Measurements from ENCODE around the gene PAPPA.

Gene PAPPA

GRCh38 chr9:116365056-116365471 is 211.5 kb downstream of the PAPPA start:
- no peak for TF ChIP-seq CTCF (conservative IDR thresholded peaks at IDR 0.05; ENCODE audit: low read length)
- TF ChIP-seq EZH2phosphoT487 (IDR thresholded peaks at IDR 0.05; ENCODE audit: borderline replicate concordance) = no peak
- Histone ChIP-seq H3K4me1 (ENCODE audit: insufficient read depth, low read length, poor library complexity, severe bottlenecking) (no peaks in the 10 kb centered on the region), H3K4me3 (ENCODE audit: low read length, poor library complexity, severe bottlenecking) (no peak overlapping the region)

GRCh38 chr9:116366241-116366640 is 212.7 kb downstream of the PAPPA start:
- H3K9ac ChIP-seq (ENCODE audit: low read depth, low read length, poor library complexity, severe bottlenecking) = no peak overlapping the region
- no peak overlapping the region for H3K4me2 ChIP-seq (ENCODE audit: low read depth, low read length, poor library complexity, severe bottlenecking)
- no peaks in the 10 kb centered on the region for H3K9me2 ChIP-seq (replicated peaks; ENCODE audit: low read depth, low read length)
- H3K79me2 ChIP-seq (ENCODE audit: insufficient read depth, low read length) = no peaks in the 10 kb centered on the region
- no peak for TF ChIP-seq EZH2phosphoT487 (IDR thresholded peaks at IDR 0.05; ENCODE audit: borderline replicate concordance)
- no peak for TF ChIP-seq CTCF (conservative IDR thresholded peaks at IDR 0.05; ENCODE audit: low read length)
- H2AFZ ChIP-seq (ENCODE audit: low read length) = no peak overlapping the region
- peaks cover 5% of the 10 kb centered on the region; the same call in 1 of the 2 replicates for H3K9me3 ChIP-seq (ENCODE audit: insufficient read depth, low read depth, low read length)
- H3K27me3 ChIP-seq (ENCODE audit: insufficient read depth, low read length, poor library complexity, severe bottlenecking) = no peaks in the 10 kb centered on the region
- H3K4me3 ChIP-seq (ENCODE audit: low read length, poor library complexity, severe bottlenecking) = no peak overlapping the region
- H3K36me3 ChIP-seq (ENCODE audit: insufficient read depth, low read length) = no peaks in the 10 kb centered on the region
- no peaks in the 10 kb centered on the region for H4K20me1 ChIP-seq (ENCODE audit: insufficient read depth, low read length, poor library complexity, severe bottlenecking)
- H3F3A ChIP-seq (ENCODE audit: low read depth) = no peaks in the 10 kb centered on the region
- H3K4me1 ChIP-seq (ENCODE audit: insufficient read depth, low read length, poor library complexity, severe bottlenecking) = no peaks in the 10 kb centered on the region

More at GRCh38 chr9:116365056-116365471, 211.5 kb downstream of the PAPPA start:
- Histone ChIP-seq H3K4me2 (ENCODE audit: low read depth, low read length, poor library complexity, severe bottlenecking) (no peak overlapping the region), H3K9me2 (replicated peaks; ENCODE audit: low read depth, low read length) (no peaks in the 10 kb centered on the region), H3K79me2 (ENCODE audit: insufficient read depth, low read length) (no peaks in the 10 kb centered on the region), H3K9ac (ENCODE audit: low read depth, low read length, poor library complexity, severe bottlenecking) (no peak overlapping the region), H4K20me1 (ENCODE audit: insufficient read depth, low read length, poor library complexity, severe bottlenecking) (no peaks in the 10 kb centered on the region), H3K27me3 (ENCODE audit: insufficient read depth, low read length, poor library complexity, severe bottlenecking) (no peaks in the 10 kb centered on the region), H2AFZ (ENCODE audit: low read length) (no peak overlapping the region), H3K36me3 (ENCODE audit: insufficient read depth, low read length) (no peaks in the 10 kb centered on the region), H3F3A (ENCODE audit: low read depth) (no peaks in the 10 kb centered on the region), H3K9me3 (ENCODE audit: insufficient read depth, low read depth, low read length) (peaks cover 5% of the 10 kb centered on the region; the same call in 1 of the 2 replicates)

- H3K27me3 ChIP-seq (ENCODE audit: insufficient read depth, low read length, poor library complexity, severe bottlenecking) = no peaks in the 10 kb centered on the region
- H3K9ac ChIP-seq (ENCODE audit: low read depth, low read length, poor library complexity, severe bottlenecking) = no peak overlapping the region
- no peaks in the 10 kb centered on the region for H3K9me2 ChIP-seq (replicated peaks; ENCODE audit: low read depth, low read length)
- no peak overlapping the region for H3K4me2 ChIP-seq (ENCODE audit: low read depth, low read length, poor library complexity, severe bottlenecking)
- H3F3A ChIP-seq (ENCODE audit: low read depth) = no peaks in the 10 kb centered on the region
- H4K20me1 ChIP-seq (ENCODE audit: insufficient read depth, low read length, poor library complexity, severe bottlenecking) = no peaks in the 10 kb centered on the region
- no peak overlapping the region for H3K4me3 ChIP-seq (ENCODE audit: low read length, poor library complexity, severe bottlenecking)
- no peaks in the 10 kb centered on the region for H3K4me1 ChIP-seq (ENCODE audit: insufficient read depth, low read length, poor library complexity, severe bottlenecking)
- no peaks in the 10 kb centered on the region for H3K79me2 ChIP-seq (ENCODE audit: insufficient read depth, low read length)
- no peak overlapping the region for H2AFZ ChIP-seq (ENCODE audit: low read length)
- H3K36me3 ChIP-seq (ENCODE audit: insufficient read depth, low read length) = no peaks in the 10 kb centered on the region
- H3K9me3 ChIP-seq (ENCODE audit: insufficient read depth, low read depth, low read length) = peaks cover 5% of the 10 kb centered on the region; the same call in 1 of the 2 replicates
- no peak for TF ChIP-seq EZH2phosphoT487 (IDR thresholded peaks at IDR 0.05; ENCODE audit: borderline replicate concordance)
- no peak for TF ChIP-seq CTCF (conservative IDR thresholded peaks at IDR 0.05; ENCODE audit: low read length)
These were observed 215.1 kb downstream of the PAPPA start for GRCh38 chr9:116368680-116369079.
